Activated T-helper 2 cell treated with anti-CD3 and anti-CD28 coated beads, Interferon-gamma antibody, Interleukin-2, Interleukin-4, amounts not matched to agents 10 μg/mL and 5 μg/mL and 100 μg/mL, durations not matched to agents 14 hours and 24 hours and 36 hours (primary cell): ENCODE results near the gene DIPK1C. TPM values are rescaled to one million over a fixed set of nuclear protein-coding genes. Genes with fewer than 3 reads are reported as not detected.

Experiments
- DNase-seq: peaks from one replicate; pipeline ENCODE4 v3.0.0; 2021; ENCODE audit warnings: low spot score
- H3K27ac Mint-ChIP-seq: one replicate; pipeline ENCODE4 v1.8.0; 2021; ENCODE audit warnings: mixed read lengths
- H3K27me3 Mint-ChIP-seq: one replicate; pipeline ENCODE4 v1.8.0; 2021; ENCODE audit warnings: low read depth, mixed read lengths
- H3K36me3 Mint-ChIP-seq: one replicate; pipeline ENCODE4 v1.8.0; 2021; ENCODE audit warnings: low read depth, mixed read lengths
- H3K4me1 Mint-ChIP-seq: one replicate; pipeline ENCODE4 v1.8.0; 2021; ENCODE audit warnings: low read depth, mixed read lengths
- H3K4me3 Mint-ChIP-seq: one replicate; pipeline ENCODE4 v1.8.0; 2021; ENCODE audit warnings: low read depth, mild to moderate bottlenecking, moderate library complexity, mixed read lengths
- H3K9me3 Mint-ChIP-seq: one replicate; pipeline ENCODE4 v1.8.0; 2021; ENCODE audit warnings: mixed read lengths
- intact Hi-C: fragments of 100-400 bp; cut with micrococcal nuclease; formaldehyde crosslinking; loops from one replicate; pipeline ENCODE4 v1.15.1; 2023
- total RNA-seq: library from RNA; stranded (reverse); gene quantifications from 2 replicates; pipeline ENCODE4 v1.2.3, GENCODE V29; 2022

DIPK1C gene
- total RNA-seq, 1 donor from 2014 or later: not detected

GRCh38 chr18:74444104-74444503, 13.0 kb downstream of the DIPK1C start:
- H3K4me3 Mint-ChIP-seq: no peak overlapping the region
- no peak for DNase-seq
- H3K9me3 Mint-ChIP-seq: no peaks in the 10 kb centered on the region
- H3K27me3 Mint-ChIP-seq: peaks cover 13% of the 10 kb centered on the region
- peaks cover under 1% of the 10 kb centered on the region for H3K4me1 Mint-ChIP-seq
- H3K27ac Mint-ChIP-seq: no peak overlapping the region
- intact Hi-C loops: no loop called here
- H3K36me3 Mint-ChIP-seq: no peaks in the 10 kb centered on the region

DNA sequence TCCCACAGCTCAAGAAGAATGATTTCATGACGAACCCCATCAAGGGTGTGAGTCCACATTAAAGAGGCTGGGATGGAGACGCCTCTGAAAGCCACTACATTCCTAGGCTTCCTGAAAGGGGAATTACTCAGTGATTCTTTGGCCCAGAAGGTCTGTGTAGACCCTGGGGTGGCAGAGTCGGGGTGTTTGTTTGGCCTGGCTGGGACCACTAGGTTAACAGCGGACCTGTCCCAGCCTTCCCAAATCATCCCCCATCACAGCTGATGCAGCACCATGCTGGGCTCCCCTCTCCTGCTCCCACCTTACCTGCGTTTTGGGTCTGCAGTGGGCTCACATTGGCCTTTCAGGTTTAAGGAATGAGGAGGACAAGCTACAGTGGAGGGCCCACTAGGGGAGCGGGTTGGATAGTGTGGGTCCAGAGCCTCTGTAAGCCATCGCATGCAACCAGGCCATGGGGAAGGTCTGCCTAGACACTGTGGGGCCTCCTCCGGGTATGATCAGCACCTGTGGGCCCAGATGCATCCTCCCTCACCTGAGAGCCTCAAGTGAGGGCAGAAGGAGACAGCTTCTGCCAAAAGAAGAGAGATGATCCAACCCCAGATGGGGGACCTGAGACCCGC, 16.2 kb downstream of the DIPK1C start:
- no peaks in the 10 kb centered on the region for H3K36me3 Mint-ChIP-seq
- intact Hi-C loops: no loop called here
- no peaks in the 10 kb centered on the region for H3K4me1 Mint-ChIP-seq
- no peak overlapping the region for H3K4me3 Mint-ChIP-seq
- no peaks in the 10 kb centered on the region for H3K9me3 Mint-ChIP-seq
- H3K27me3 Mint-ChIP-seq: peaks cover 17% of the 10 kb centered on the region
- no peak overlapping the region for H3K27ac Mint-ChIP-seq
- no peak for DNase-seq

DNA sequence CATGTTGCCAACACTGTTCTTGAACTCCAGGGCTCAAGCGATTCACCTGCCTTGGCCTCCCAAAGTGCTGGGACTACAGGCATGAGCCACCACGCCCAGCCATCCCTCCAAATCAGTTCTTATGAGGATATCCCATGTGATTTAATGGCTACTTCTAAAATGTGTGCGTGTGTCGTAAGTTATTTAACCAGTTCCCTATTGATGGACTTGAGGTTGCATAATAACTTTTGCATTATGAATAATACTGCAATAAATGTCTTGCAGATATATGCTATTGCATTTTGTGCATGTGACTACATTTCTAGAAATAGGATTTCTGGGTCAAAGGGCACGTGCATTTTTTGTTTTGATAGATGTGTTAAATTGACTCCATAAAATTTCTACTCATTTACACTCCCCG, 19.0 kb downstream of the DIPK1C start:
- no peaks in the 10 kb centered on the region for H3K9me3 Mint-ChIP-seq
- H3K27me3 Mint-ChIP-seq: peaks cover 16% of the 10 kb centered on the region
- no peak overlapping the region for H3K27ac Mint-ChIP-seq
- H3K4me1 Mint-ChIP-seq: no peaks in the 10 kb centered on the region
- no peak overlapping the region for H3K4me3 Mint-ChIP-seq
- H3K36me3 Mint-ChIP-seq: no peaks in the 10 kb centered on the region
- DNase-seq: no peak
- intact Hi-C loops: no loop called here

DNA sequence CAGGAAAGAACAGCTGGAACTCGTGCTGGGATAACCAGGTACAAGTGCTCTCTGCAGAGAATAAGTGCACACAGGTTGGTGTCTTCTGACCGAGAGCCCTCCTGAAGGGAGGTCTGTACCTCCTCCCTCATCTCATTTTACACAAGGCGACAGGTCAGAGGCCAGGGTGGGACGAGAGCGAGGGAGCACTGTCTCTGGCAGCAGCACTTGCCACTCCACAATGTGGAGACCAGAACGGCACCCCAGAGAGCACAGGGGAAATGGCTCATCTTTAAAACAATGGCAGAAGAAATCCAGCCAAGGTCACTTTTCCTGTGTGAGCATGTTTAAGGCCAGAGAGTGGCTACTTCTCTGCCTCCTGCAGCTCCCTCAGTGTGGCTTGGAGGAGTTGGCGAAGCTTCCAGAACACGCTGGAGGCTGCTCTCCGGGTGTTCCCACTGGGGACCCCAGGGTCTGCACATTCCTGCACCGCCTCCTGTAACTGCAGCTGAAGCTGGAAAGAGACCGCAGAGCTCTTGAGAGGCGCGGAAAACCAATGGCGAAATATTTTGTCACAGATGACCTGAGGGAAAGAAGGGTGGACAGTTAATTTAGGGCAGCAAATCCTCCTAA, 20.8 kb downstream of the DIPK1C start:
- Mint-ChIP-seq H3K27ac (no peak overlapping the region), H3K27me3 (peaks cover 11% of the 10 kb centered on the region), H3K9me3 (no peaks in the 10 kb centered on the region), H3K36me3 (no peaks in the 10 kb centered on the region), H3K4me1 (no peaks in the 10 kb centered on the region), H3K4me3 (no peak overlapping the region)
- DNase-seq: no peak
- intact Hi-C loops: no loop called here

DNA sequence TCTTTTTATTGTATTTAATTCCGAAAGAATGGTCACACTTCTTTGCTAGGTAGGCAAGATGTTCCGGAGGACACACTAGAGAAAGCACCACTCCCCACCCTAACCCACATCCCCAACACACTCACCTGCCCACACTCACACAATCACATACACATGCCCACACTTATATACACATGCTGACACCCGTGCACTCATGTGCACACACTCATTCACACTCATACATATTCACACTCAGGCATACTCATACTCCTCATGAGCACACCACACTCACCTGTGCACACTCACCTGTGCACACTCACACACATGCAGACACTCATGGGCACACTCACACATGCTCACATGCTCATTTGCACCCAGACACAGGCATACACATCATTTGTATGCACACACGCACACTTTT, 21.4 kb downstream of the DIPK1C start:
- Mint-ChIP-seq H3K4me1 (no peaks in the 10 kb centered on the region), H3K27me3 (peaks cover 11% of the 10 kb centered on the region), H3K9me3 (no peaks in the 10 kb centered on the region)

GRCh38 chr18:74434466-74434865, 22.6 kb downstream of the DIPK1C start:
- no peaks in the 10 kb centered on the region for H3K9me3 Mint-ChIP-seq
- H3K36me3 Mint-ChIP-seq: no peaks in the 10 kb centered on the region

More for the DNA sequence above, 21.4 kb downstream of the DIPK1C start:
- H3K36me3 Mint-ChIP-seq: no peaks in the 10 kb centered on the region
- no peak for DNase-seq
- H3K4me3 Mint-ChIP-seq: no peak overlapping the region
- no peak overlapping the region for H3K27ac Mint-ChIP-seq
- intact Hi-C loops: no loop called here

GRCh38 chr18:74430806-74431571, 26.1 kb downstream of the DIPK1C start:
- no peaks in the 10 kb centered on the region for H3K9me3 Mint-ChIP-seq
- peaks cover 20% of the 10 kb centered on the region for H3K27me3 Mint-ChIP-seq
- H3K4me1 Mint-ChIP-seq: no peaks in the 10 kb centered on the region
- H3K4me3 Mint-ChIP-seq: no peak overlapping the region
- no peak for DNase-seq
- H3K27ac Mint-ChIP-seq: no peak overlapping the region
- H3K36me3 Mint-ChIP-seq: no peaks in the 10 kb centered on the region
- intact Hi-C loops: no loop called here

More at GRCh38 chr18:74434466-74434865, 22.6 kb downstream of the DIPK1C start:
- DNase-seq: no peak
- Mint-ChIP-seq H3K27ac (no peak overlapping the region), H3K27me3 (peaks cover 12% of the 10 kb centered on the region), H3K4me1 (no peaks in the 10 kb centered on the region), H3K4me3 (no peak overlapping the region)
- intact Hi-C loops: no loop called here

DNA sequence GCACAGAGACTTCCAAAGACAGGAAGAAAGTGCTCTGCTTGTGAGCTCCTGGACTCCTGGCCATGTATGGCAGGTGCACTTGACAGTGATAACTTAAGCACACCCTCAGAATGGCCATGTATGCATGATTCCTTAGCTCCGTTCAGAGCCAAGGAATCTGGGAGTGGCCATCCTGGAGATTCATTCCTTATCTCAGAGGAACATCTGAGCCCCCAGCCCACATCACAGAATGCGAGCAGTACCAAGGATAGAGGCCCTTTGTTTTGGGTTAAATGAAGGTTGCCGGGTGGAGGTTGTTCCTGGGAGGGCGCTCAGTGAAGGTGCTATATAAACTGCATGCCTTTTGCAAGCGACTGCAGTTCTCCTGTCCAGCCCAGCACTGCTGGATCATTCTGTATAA, 26.9 kb downstream of the DIPK1C start:
- Mint-ChIP-seq H3K4me3 (no peak overlapping the region), H3K27ac (no peak overlapping the region)
- intact Hi-C loops: no loop called here

GRCh38 chr18:74429096-74429495, 28.0 kb downstream of the DIPK1C start:
- Mint-ChIP-seq H3K27ac (no peak overlapping the region), H3K4me3 (no peak overlapping the region)
- intact Hi-C loops: no loop called here

More for the DNA sequence above, 26.9 kb downstream of the DIPK1C start:
- H3K27me3 Mint-ChIP-seq: peaks cover 16% of the 10 kb centered on the region
- no peaks in the 10 kb centered on the region for H3K4me1 Mint-ChIP-seq
- no peak for DNase-seq
- no peaks in the 10 kb centered on the region for H3K36me3 Mint-ChIP-seq
- H3K9me3 Mint-ChIP-seq: no peaks in the 10 kb centered on the region

GRCh38 chr18:74427442-74428112, 29.5 kb downstream of the DIPK1C start:
- Mint-ChIP-seq H3K27ac (no peak overlapping the region), H3K27me3 (peaks cover 13% of the 10 kb centered on the region), H3K4me3 (no peak overlapping the region), H3K36me3 (no peaks in the 10 kb centered on the region), H3K9me3 (no peaks in the 10 kb centered on the region), H3K4me1 (no peaks in the 10 kb centered on the region)
- intact Hi-C loops: no loop called here
- DNase-seq: no peak

More at GRCh38 chr18:74429096-74429495, 28.0 kb downstream of the DIPK1C start:
- Mint-ChIP-seq H3K4me1 (no peaks in the 10 kb centered on the region), H3K27me3 (peaks cover 16% of the 10 kb centered on the region), H3K9me3 (no peaks in the 10 kb centered on the region), H3K36me3 (no peaks in the 10 kb centered on the region)
- no peak for DNase-seq

- Mint-ChIP-seq H3K27ac (no peak overlapping the region), H3K27me3 (peaks cover 17% of the 10 kb centered on the region), H3K9me3 (no peaks in the 10 kb centered on the region), H3K4me1 (no peaks in the 10 kb centered on the region), H3K36me3 (no peaks in the 10 kb centered on the region), H3K4me3 (no peak overlapping the region)
- intact Hi-C loops: no loop called here
- no peak for DNase-seq
These were observed 31.2 kb downstream of the DIPK1C start for GRCh38 chr18:74425876-74426275.

DNA sequence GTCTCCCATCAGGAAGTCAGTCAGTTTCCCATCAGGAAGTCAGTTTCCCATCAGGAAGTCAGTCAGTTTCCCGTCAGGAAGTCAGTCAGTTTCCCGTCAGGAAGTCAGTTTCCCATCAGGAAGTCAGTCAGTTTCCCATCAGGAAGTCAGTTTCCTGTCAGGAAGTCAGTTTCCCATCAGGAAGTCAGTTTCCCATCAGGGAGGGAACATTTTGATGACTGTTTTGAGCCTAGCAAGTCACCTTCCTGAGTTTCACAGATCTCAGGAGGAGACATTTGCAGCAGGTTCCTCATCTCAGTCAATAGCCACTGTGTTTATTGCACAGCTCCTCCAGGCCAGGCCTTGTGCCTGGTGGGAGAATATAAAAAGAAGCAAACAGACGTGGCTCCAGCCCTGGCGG, 31.9 kb downstream of the DIPK1C start:
- peaks cover 21% of the 10 kb centered on the region for H3K27me3 Mint-ChIP-seq
- H3K4me3 Mint-ChIP-seq: no peak overlapping the region
- H3K27ac Mint-ChIP-seq: no peak overlapping the region
- no peaks in the 10 kb centered on the region for H3K4me1 Mint-ChIP-seq
- no peak for DNase-seq
- intact Hi-C loops: no loop called here
- no peaks in the 10 kb centered on the region for H3K36me3 Mint-ChIP-seq
- H3K9me3 Mint-ChIP-seq: no peaks in the 10 kb centered on the region

- Mint-ChIP-seq H3K27ac (no peak overlapping the region), H3K4me1 (no peaks in the 10 kb centered on the region), H3K36me3 (no peaks in the 10 kb centered on the region), H3K27me3 (peaks cover 29% of the 10 kb centered on the region), H3K4me3 (no peak overlapping the region), H3K9me3 (no peaks in the 10 kb centered on the region)
- intact Hi-C loops: no loop called here
- no peak for DNase-seq
These were observed 34.6 kb downstream of the DIPK1C start for GRCh38 chr18:74422541-74422940.
